Cardiac atrium fibroblast (primary cell): Measurements from ENCODE around the gene KDM5D. TPM values are rescaled to one million over a fixed set of nuclear protein-coding genes. Genes with fewer than 3 reads are reported as not detected.

Source experiments
- total RNA-seq: library from RNA; depleted of rRNA; stranded (reverse); fragments of >200 nt; gene quantifications from 2 replicates; pipeline ENCODE4 v1.2.3, GENCODE V29; 2015

KDM5D gene
- total RNA-seq, result 9.7 and 12.8 TPM in 2 replicates

GRCh38 chrY:19744381-19745378 is at the start of gene KDM5D:
KDM5D (minus strand) TSS chrY:19744726; CDS start chrY:19744534, 192 bp downstream.

